H9 (cell line): ENCODE results near the gene CYP2U1. TPM values are rescaled to one million over a fixed set of nuclear protein-coding genes. Genes with fewer than 3 reads are reported as not detected.

Source experiments
- DNase-seq: peaks from one replicate; pipeline ENCODE4 v3.0.0-alpha.2; 2017
- H2AFZ ChIP-seq: one replicate; pipeline ENCODE4 v1.6.1; 2013; ENCODE audit warnings: mild to moderate bottlenecking, low read length, control low read depth, moderate library complexity
- H2AK5ac ChIP-seq: 2 replicates; pipeline ENCODE4 v1.6.1; 2013; ENCODE audit warnings: low read length, control low read depth, mixed read lengths; ENCODE audit not compliant: insufficient read length
- H2BK120ac ChIP-seq: one replicate; pipeline ENCODE4 v1.6.1; 2013; ENCODE audit warnings: low read depth, mild to moderate bottlenecking, low read length, control low read depth, inconsistent platforms; ENCODE audit not compliant: poor library complexity, severe bottlenecking
- H2BK12ac ChIP-seq: 2 replicates; pipeline ENCODE4 v1.6.1; 2013; ENCODE audit warnings: low read length, control low read depth, mixed read lengths, low read depth; ENCODE audit not compliant: insufficient read length
- H2BK15ac ChIP-seq: 2 replicates; pipeline ENCODE4 v1.6.1; 2013; ENCODE audit warnings: low read depth, low read length, control low read depth
- H2BK20ac ChIP-seq: one replicate; pipeline ENCODE4 v1.6.1; 2013; ENCODE audit warnings: low read depth, mild to moderate bottlenecking, low read length, control low read depth, inconsistent platforms; ENCODE audit not compliant: poor library complexity, severe bottlenecking
- H2BK5ac ChIP-seq: 2 replicates; pipeline ENCODE4 v1.6.1; 2013; ENCODE audit warnings: low read length, control low read depth, mixed read lengths; ENCODE audit not compliant: insufficient read length
- H3K14ac ChIP-seq: 2 replicates; pipeline ENCODE4 v1.6.1; 2013; ENCODE audit warnings: low read length, control low read depth; ENCODE audit not compliant: insufficient read depth
- H3K18ac ChIP-seq: 2 replicates; pipeline ENCODE4 v1.6.1; 2013; ENCODE audit warnings: low read depth, mild to moderate bottlenecking, mixed read lengths, low read length, control low read depth; ENCODE audit not compliant: insufficient read length
- H3K23ac ChIP-seq: 2 replicates; pipeline ENCODE4 v1.6.1; 2013; ENCODE audit warnings: low read length, control low read depth, mixed read lengths, low read depth; ENCODE audit not compliant: insufficient read length
- H3K23me2 ChIP-seq: 2 replicates; pipeline ENCODE4 v1.6.1; 2013; ENCODE audit warnings: low read depth, mild to moderate bottlenecking, mixed read lengths, low read length, control low read depth; ENCODE audit not compliant: insufficient read length, poor library complexity, severe bottlenecking
- H3K27ac ChIP-seq: 2 replicates; pipeline ENCODE4 v1.5.1; 2013; ENCODE audit warnings: low read length, control low read depth, mixed read lengths, low read depth; ENCODE audit not compliant: insufficient read length
- H3K27me3 ChIP-seq: 2 replicates; pipeline ENCODE4 v1.6.1; 2013; ENCODE audit warnings: low read length, control low read depth, inconsistent platforms; ENCODE audit not compliant: insufficient read depth
- H3K4ac ChIP-seq: 2 replicates; pipeline ENCODE4 v1.6.1; 2013; ENCODE audit warnings: low read depth, mild to moderate bottlenecking, control low read depth, inconsistent platforms, low read length, moderate library complexity
- H3K4me1 ChIP-seq: 2 replicates; pipeline ENCODE4 v1.6.1; 2013; ENCODE audit warnings: low read length, control low read depth, inconsistent platforms; ENCODE audit not compliant: insufficient read depth
- H3K4me2 ChIP-seq: 2 replicates; pipeline ENCODE4 v1.6.1; 2013; ENCODE audit warnings: low read length, control low read depth, mixed read lengths; ENCODE audit not compliant: insufficient read length, insufficient read depth
- H3K56ac ChIP-seq: 2 replicates; pipeline ENCODE4 v1.6.1; 2013; ENCODE audit warnings: low read depth, mild to moderate bottlenecking, mixed read lengths, low read length, control low read depth; ENCODE audit not compliant: insufficient read length
- H3K79me1 ChIP-seq: 2 replicates; pipeline ENCODE4 v1.6.1; 2013; ENCODE audit warnings: low read depth, mild to moderate bottlenecking, moderate library complexity, low read length, control low read depth, inconsistent platforms; ENCODE audit not compliant: insufficient read depth, poor library complexity, severe bottlenecking
- H3K79me2 ChIP-seq: 2 replicates; pipeline ENCODE4 v1.6.1; 2013; ENCODE audit warnings: low read length, control low read depth, inconsistent platforms; ENCODE audit not compliant: insufficient read depth
- H3K9ac ChIP-seq: 2 replicates; pipeline ENCODE4 v1.6.1; 2013; ENCODE audit warnings: low read length, control low read depth, mixed read lengths; ENCODE audit not compliant: insufficient read length; ENCODE audit errors: extremely low read depth
- H3K9me3 ChIP-seq: one replicate; pipeline ENCODE4 v1.6.1; 2013; ENCODE audit warnings: low read depth, low read length, inconsistent platforms; ENCODE audit not compliant: control insufficient read depth
- H3T11ph ChIP-seq: one replicate; pipeline ENCODE4 v1.6.1; 2013; ENCODE audit warnings: mild to moderate bottlenecking, low read length, control low read depth, inconsistent platforms
- H4K20me1 ChIP-seq: one replicate; pipeline ENCODE4 v1.6.1; 2013; ENCODE audit not compliant: control insufficient read depth, insufficient read length, insufficient read depth
- H4K5ac ChIP-seq: 2 replicates; pipeline ENCODE4 v1.6.1; 2013; ENCODE audit warnings: low read depth, mild to moderate bottlenecking, mixed read lengths, low read length, control low read depth; ENCODE audit not compliant: insufficient read length
- H4K8ac ChIP-seq: replicated peaks from 2 replicates; pipeline ENCODE4 v1.6.1; 2013; ENCODE audit warnings: low read length, control low read depth, mixed read lengths, low read depth; ENCODE audit not compliant: insufficient read length
- H4K91ac ChIP-seq: 2 replicates; pipeline ENCODE4 v1.6.1; 2013; ENCODE audit warnings: low read depth, mild to moderate bottlenecking, moderate library complexity, mixed read lengths, low read length, control low read depth; ENCODE audit not compliant: insufficient read length
- H3K27ac Mint-ChIP-seq, 3 experiments: 2 replicates in 2 of 3; 3 replicates in 1 of 3; pipeline ENCODE4 v1.8.0; 2020 to 2021; ENCODE audit warnings: mixed read lengths in 3 of 3, mild to moderate bottlenecking in 1 of 3, moderate library complexity in 1 of 3
- H3K27me3 Mint-ChIP-seq: 2 replicates; pipeline ENCODE4 v1.8.0; 2021; ENCODE audit warnings: low read depth, mild to moderate bottlenecking, moderate library complexity, mixed read lengths
- H3K36me3 Mint-ChIP-seq, 3 experiments: 2 replicates in 2 of 3; 3 replicates in 1 of 3; pipeline ENCODE4 v1.8.0; 2020 to 2021; ENCODE audit warnings: low read depth in 3 of 3, mixed read lengths in 3 of 3; ENCODE audit not compliant: insufficient read depth in 1 of 3
- H3K4me1 Mint-ChIP-seq, 2 experiments: 2 replicates each; pipeline ENCODE4 v1.8.0; 2020; ENCODE audit warnings: mixed read lengths in 2 of 2
- H3K4me3 Mint-ChIP-seq, 2 experiments: 2 replicates in 1 of 2; 3 replicates in 1 of 2; pipeline ENCODE4 v1.8.0; 2020 to 2021; ENCODE audit warnings: mild to moderate bottlenecking in 2 of 2, mixed read lengths in 2 of 2, moderate library complexity in 1 of 2
- H3K9me3 Mint-ChIP-seq, 2 experiments: 2 replicates in 1 of 2; 3 replicates in 1 of 2; pipeline ENCODE4 v1.8.0; 2020; ENCODE audit warnings: mild to moderate bottlenecking in 2 of 2, mixed read lengths in 2 of 2, moderate library complexity in 1 of 2
- WGBS: extraction: QIAGEN DNeasy Blood & Tissue Kit; methylation state at CpG from one replicate; pipeline ENCODE4 v1.1.7; 2013; ENCODE audit warnings: missing lambda C conversion rate, low lambda C conversion rate, mixed read lengths; ENCODE audit not compliant: insufficient read length; ENCODE audit errors: extremely low coverage; 5-methylcytosine and 5-hydroxymethylcytosine counted together
- total RNA-seq: library from RNA; stranded (reverse); gene quantifications from 2 replicates; pipeline ENCODE4 v1.2.1, GENCODE V29; 2021
- TF ChIP-seq, protein P1 (sequence below): fragments of 200-600 bp; sonication (generic); conservative IDR thresholded peaks from 3 replicates; pipeline ENCODE4 v1.8.0; 2021; ENCODE audit warnings: antibody characterized with exemption, mild to moderate bottlenecking

The CYP2U1 gene
- total RNA-seq, 1 experiment from 2014 or later: 9.6 TPM

DNA sequence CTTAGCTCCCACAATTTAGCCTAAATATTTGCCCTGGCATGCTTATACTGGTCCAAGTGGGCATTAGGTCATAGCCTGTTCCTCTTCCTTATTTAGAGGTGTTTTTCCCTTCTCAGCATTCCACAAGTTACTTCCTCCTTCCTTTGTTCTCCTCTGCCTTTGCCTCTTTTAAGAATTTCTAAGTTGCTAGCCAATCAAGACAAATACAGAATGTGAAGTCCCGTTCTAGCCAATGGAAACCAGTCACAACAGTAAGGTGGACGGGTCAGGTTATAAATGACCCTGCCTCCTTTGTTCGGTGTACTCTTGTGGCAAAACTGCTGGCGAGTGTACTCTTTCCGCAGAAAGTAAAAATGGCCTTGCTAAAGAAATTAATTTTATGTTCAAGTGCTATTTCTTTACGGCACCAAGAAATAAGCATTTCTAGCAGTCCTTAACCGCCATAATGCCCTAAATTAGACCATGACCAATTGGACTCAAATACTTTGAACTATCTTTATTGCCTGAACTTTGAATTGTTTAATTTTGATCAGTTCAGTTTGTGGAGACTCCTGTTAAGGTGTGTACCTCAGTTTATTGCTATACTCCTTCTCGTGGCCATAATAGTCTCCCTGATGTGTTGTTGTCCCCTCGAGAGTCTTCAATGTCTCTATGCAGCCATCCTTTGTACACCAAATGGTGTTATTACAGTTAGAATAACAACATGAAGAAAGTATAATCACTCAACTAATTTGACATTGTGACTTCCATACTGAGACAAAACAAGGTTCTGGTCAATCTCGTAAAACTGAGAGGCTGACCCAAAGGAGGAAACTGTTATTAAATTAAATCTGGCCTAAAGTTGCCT is 56.8 kb downstream of the CYP2U1 start:
- Histone ChIP-seq H2BK20ac (no peak overlapping the region), H3K4me2 (no peak overlapping the region), H3K27me3 (no peaks in the 10 kb centered on the region), H3K23ac (no peak overlapping the region), H4K91ac (no peak overlapping the region), H4K5ac (no peak overlapping the region), H2BK5ac (no peak overlapping the region), H2AFZ (no peak overlapping the region), H2BK15ac (no peak overlapping the region), H3K9ac (no peak overlapping the region), H3K4ac (no peak overlapping the region), H3K23me2 (peaks cover 10% of the 10 kb centered on the region), H2BK12ac (no peak overlapping the region), H3T11ph (no peak overlapping the region), H3K79me2 (peaks cover 4% of the 10 kb centered on the region; the same call in 1 of the 2 replicates), H4K20me1 (no peaks in the 10 kb centered on the region), H3K18ac (no peak overlapping the region), H2AK5ac (no peak overlapping the region), H2BK120ac (no peak overlapping the region), H3K9me3 (no peaks in the 10 kb centered on the region), H3K79me1 (no peaks in the 10 kb centered on the region), H3K4me1 (no peaks in the 10 kb centered on the region), H3K56ac (no peak overlapping the region), H3K14ac (no peak overlapping the region), H4K8ac (no peak overlapping the region), H3K27ac (no peak overlapping the region)
- Mint-ChIP-seq H3K9me3 (no peaks in the 10 kb centered on the region), H3K36me3 (no peaks in the 10 kb centered on the region), H3K27ac (no peak overlapping the region), H3K4me1 (peaks cover 18 to 22% of the 10 kb centered on the region in 2 experiments), H3K27me3 (peaks cover 3% of the 10 kb centered on the region; the same call in 1 of the 2 replicates), H3K4me3 (no peak overlapping the region)
- WGBS: no CpG with 5 or more reads among the region's 10 CpGs
- TF ChIP-seq, protein P1, sequence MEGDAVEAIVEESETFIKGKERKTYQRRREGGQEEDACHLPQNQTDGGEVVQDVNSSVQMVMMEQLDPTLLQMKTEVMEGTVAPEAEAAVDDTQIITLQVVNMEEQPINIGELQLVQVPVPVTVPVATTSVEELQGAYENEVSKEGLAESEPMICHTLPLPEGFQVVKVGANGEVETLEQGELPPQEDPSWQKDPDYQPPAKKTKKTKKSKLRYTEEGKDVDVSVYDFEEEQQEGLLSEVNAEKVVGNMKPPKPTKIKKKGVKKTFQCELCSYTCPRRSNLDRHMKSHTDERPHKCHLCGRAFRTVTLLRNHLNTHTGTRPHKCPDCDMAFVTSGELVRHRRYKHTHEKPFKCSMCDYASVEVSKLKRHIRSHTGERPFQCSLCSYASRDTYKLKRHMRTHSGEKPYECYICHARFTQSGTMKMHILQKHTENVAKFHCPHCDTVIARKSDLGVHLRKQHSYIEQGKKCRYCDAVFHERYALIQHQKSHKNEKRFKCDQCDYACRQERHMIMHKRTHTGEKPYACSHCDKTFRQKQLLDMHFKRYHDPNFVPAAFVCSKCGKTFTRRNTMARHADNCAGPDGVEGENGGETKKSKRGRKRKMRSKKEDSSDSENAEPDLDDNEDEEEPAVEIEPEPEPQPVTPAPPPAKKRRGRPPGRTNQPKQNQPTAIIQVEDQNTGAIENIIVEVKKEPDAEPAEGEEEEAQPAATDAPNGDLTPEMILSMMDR: no peak
- no peak for DNase-seq
